NCI-H1930 (cell line): ENCODE measurements around the gene RTP3.
"Not testable (repeated sequence)": the region's sequence is repeated elsewhere in the genome, so short reads cannot be mapped to it uniquely, and the experiment has no call there.

ENCODE experiments used
- DNase-seq, 2 experiments: peaks; one replicate each; lab custom pipeline; 2025; lab: John Stamatoyannopoulos, UW

The RTP3 gene

DNA sequence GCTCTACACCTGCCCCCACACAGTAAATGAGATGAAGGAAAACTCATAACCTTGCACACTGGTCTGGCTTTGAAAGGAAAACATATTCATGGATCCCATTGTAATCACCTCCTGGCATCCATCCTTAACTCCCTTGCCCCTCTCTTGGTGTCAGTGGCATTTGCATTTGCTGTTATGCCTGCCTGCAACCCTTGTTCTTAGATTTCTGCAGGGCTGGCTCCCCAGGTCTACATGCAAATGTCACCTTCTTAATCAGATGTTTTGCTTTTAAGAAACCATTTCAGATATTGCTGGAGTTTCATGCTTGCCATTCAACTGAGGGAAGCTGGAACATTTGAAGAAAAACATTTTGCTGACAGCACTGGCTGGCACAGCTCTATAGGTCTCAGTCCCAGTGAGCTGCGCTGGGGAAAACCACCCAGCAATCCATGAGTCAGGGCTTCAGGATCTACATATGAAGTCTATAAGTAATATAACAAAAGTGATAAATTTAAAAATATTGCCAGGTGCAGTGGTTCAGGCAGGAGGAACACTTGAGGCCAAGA lies 49.2 kb downstream of the RTP3 start:
- DNase-seq, result no peak

DNA sequence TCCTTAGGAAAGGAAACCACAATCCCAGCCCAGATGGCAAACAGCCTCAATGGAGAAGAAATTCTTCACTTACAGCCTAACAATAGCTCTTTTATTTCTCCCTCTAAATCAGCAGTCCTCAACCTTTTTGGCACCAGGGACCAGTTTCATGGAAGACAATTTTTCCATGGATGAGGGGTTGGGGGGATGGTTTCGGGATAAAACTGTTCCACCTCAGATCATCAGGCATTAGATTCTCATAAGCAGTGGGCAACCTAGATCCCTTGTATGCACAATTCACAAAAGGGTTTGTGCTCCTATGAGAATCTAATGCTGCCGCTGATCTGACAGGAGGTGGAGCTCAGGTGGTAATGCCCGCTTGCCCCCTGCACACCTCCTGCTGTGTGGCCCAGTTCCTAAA lies 50.8 kb downstream of the RTP3 start:
- not testable (repeated sequence) for DNase-seq

DNA sequence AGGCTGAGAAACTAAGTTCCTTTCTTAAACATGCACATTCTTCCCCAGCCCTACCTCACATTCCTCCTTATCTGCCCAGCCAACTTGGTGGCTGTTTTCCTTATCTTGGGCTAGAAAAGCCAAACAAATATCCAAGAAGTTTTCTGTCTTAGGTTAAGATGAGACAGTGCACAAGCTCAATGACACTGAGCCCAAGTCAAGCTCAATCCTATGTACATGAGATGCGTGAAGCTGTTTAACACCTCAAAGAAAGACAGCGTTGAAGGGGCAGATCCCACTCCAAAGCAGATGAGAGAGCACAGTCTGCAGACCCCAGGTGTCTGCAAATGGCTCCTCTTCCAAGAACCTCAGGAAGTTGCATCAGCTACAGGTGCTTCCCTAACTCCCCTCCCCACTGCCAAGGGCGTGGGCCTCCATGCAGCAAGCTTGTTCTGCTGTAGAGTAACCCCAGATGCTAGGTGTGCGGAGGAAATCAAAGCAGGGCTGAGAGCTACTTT lies 51.7 kb downstream of the RTP3 start:
- no peak for DNase-seq

DNA sequence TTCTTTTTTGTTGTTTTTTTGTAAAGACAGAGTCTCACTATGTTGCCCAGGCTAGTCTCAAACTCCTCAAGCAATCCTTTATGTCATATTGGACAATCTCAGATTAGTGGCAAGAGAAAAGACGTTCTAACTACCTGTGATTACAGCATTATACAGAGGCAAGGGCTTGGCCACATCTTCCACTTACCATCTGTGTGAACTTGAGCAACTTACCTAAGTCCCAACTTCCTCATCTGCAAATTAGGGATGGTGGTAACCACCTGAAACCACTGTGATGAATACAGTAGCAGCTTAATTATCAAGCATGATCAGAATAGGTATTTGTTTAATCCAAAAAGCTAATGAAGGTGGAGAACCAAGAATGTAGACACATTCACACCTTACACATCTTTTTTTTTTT lies 52.2 kb downstream of the RTP3 start:
- no peak for DNase-seq
